D721Med (cell line): ENCODE results near the gene EHMT1.
"Not testable (repeated sequence)": the region's sequence is repeated elsewhere in the genome, so short reads cannot be mapped to it uniquely, and the experiment has no call there.

ENCODE experiments used
- DNase-seq: peaks from one replicate; pipeline ENCODE4 v3.0.0; 2011; ENCODE audit warnings: low spot score; ENCODE audit not compliant: insufficient read length
- FAIRE-seq: peaks from 2 replicates; lab custom pipeline; 2011; peaks lifted over from hg19 to GRCh38; lab: Jason Lieb, UNC
- CTCF ChIP-seq: IDR thresholded peaks from 2 replicates; pipeline ENCODE4 v1.5.1; 2012; ENCODE audit warnings: mild to moderate bottlenecking, control low read depth; ENCODE audit not compliant: insufficient read depth; ENCODE audit errors: missing control alignments

Gene EHMT1

GRCh38 chr9:137774775-137775386 is 156.1 kb downstream of the EHMT1 start:
- DNase-seq, result no peak
- FAIRE-seq, result no peak
- no peak for TF ChIP-seq CTCF

- FAIRE-seq (no peak), DNase-seq (no peak)
- TF ChIP-seq CTCF, result no peak
These were observed 157.6 kb downstream of the EHMT1 start for GRCh38 chr9:137776306-137776995.

GRCh38 chr9:137777761-137778160 is 159.0 kb downstream of the EHMT1 start:
- no peak for TF ChIP-seq CTCF
- no peak for FAIRE-seq

GRCh38 chr9:137778336-137778735 is 159.5 kb downstream of the EHMT1 start:
- TF ChIP-seq CTCF, result no peak
- DNase-seq (no peak), FAIRE-seq (no peak)

More at GRCh38 chr9:137777761-137778160, 159.0 kb downstream of the EHMT1 start:
- DNase-seq, result no peak

- DNase-seq (no peak), FAIRE-seq (no peak)
- TF ChIP-seq CTCF, result no peak
These were observed 160.1 kb downstream of the EHMT1 start for GRCh38 chr9:137778914-137779313.

- not testable (repeated sequence) for FAIRE-seq
These were observed 161.2 kb downstream of the EHMT1 start for GRCh38 chr9:137780031-137780430.

GRCh38 chr9:137781906-137782585 is 163.2 kb downstream of the EHMT1 start:
- no peak for TF ChIP-seq CTCF
- no peak for FAIRE-seq
- no peak for DNase-seq

More at GRCh38 chr9:137780031-137780430, 161.2 kb downstream of the EHMT1 start:
- DNase-seq, result not testable (repeated sequence)
